Fibroblast of the aortic adventitia (primary cell): ENCODE results near the gene CFAP65. TPM values are rescaled to one million over a fixed set of nuclear protein-coding genes. Genes with fewer than 3 reads are reported as not detected.

ENCODE experiments used
- DNase-seq: peaks from one replicate; pipeline ENCODE4 v3.0.0-alpha.2; 2010; ENCODE audit warnings: low read depth
- H3K4me3 ChIP-seq: 2 replicates; pipeline ENCODE4 v1.5.1; 2011; ENCODE audit warnings: low read depth, mild to moderate bottlenecking, control low read depth, low read length, moderate library complexity
- CTCF ChIP-seq: IDR thresholded peaks from 2 replicates; pipeline ENCODE4 v1.5.1; 2011; ENCODE audit warnings: mild to moderate bottlenecking, low read length, control low read depth, inconsistent platforms; ENCODE audit not compliant: insufficient read depth
- total RNA-seq: library from RNA; depleted of rRNA; stranded (reverse); fragments of >200 nt; gene quantifications from 2 replicates; pipeline ENCODE4 v1.2.3, GENCODE V29; 2012; ENCODE audit warnings: low replicate concordance

Gene CFAP65
- total RNA-seq, 1 donor: not detected

GRCh38 chr2:219001577-219002394 is 39.5 kb downstream of the CFAP65 start:
- no peak overlapping the region for H3K4me3 ChIP-seq
- DNase-seq: no peak
- TF ChIP-seq CTCF: no peak

GRCh38 chr2:219001100-219001576 is 40.2 kb downstream of the CFAP65 start:
- TF ChIP-seq CTCF: no peak
- H3K4me3 ChIP-seq: no peak overlapping the region
- DNase-seq: no peak

GRCh38 chr2:219000569-219000960 is 40.8 kb downstream of the CFAP65 start:
- no peak for DNase-seq
- no peak for TF ChIP-seq CTCF
- no peak overlapping the region for H3K4me3 ChIP-seq

GRCh38 chr2:218999881-219000568 is 41.3 kb downstream of the CFAP65 start:
- DNase-seq: no peak
- TF ChIP-seq CTCF: no peak
- no peak overlapping the region for H3K4me3 ChIP-seq

GRCh38 chr2:218999021-218999880 is 42.1 kb downstream of the CFAP65 start:
- no peak for TF ChIP-seq CTCF
- no peak for DNase-seq
- no peak overlapping the region for H3K4me3 ChIP-seq

- no peak for TF ChIP-seq CTCF
- H3K4me3 ChIP-seq: no peak overlapping the region
- no peak for DNase-seq
These were observed 42.8 kb downstream of the CFAP65 start for GRCh38 chr2:218998414-218999002.
